IMR-90 (cell line): Measurements from ENCODE around the gene DAAM1. TPM values are rescaled to one million over a fixed set of nuclear protein-coding genes. Genes with fewer than 3 reads are reported as not detected.
A peak's percentile ranks its signal among the peaks of the same experiment; 100 is the strongest.

Experiments used
- ATAC-seq: fragments of 200-7000 bp; cut with Tn5 transposase; 2 replicates; pipeline ENCODE4 v1.9.1; 2020; ENCODE audit warnings: low read depth, mild to moderate bottlenecking, moderate library complexity
- BruUV-seq: library from RNA; stranded (reverse); fragments of 400-500 nt; replicated peaks from 2 replicates; lab custom pipeline; 2021; lab: Mats Ljungman, UMichigan
- CTCF ChIA-PET: fragments of 300-600 bp; formaldehyde crosslinking; extraction: SDS; loops from one replicate; lab custom pipeline; 2021; ENCODE audit warnings: antibody characterized with exemption; lab: Yijun Ruan, JAX
- POLR2A ChIA-PET: fragments of 300-600 bp; sonication (Branson Sonifier 250); formaldehyde crosslinking; loops from one replicate; lab custom pipeline; 2022; ENCODE audit warnings: antibody characterized with exemption; ENCODE audit not compliant: unreplicated experiment; lab: Charles Lee
- DNase-seq: peaks from one replicate; pipeline ENCODE4 v3.0.0; 2013
- H2AFZ ChIP-seq: replicated peaks from 2 replicates; pipeline ENCODE3; 2013; ENCODE audit warnings: low read length, mild to moderate bottlenecking; ENCODE audit not compliant: poor library complexity
- H2AK5ac ChIP-seq: 2 replicates; pipeline ENCODE4 v1.6.1; 2013; ENCODE audit warnings: low read depth, low read length, inconsistent platforms
- H2AK9ac ChIP-seq: replicated peaks from 2 replicates; pipeline ENCODE3; 2013; ENCODE audit warnings: mild to moderate bottlenecking, low read depth, low read length, moderate library complexity; ENCODE audit not compliant: poor library complexity
- H2BK120ac ChIP-seq: 2 replicates; pipeline ENCODE4 v1.6.1; 2013; ENCODE audit warnings: low read depth, low read length, inconsistent platforms
- H2BK15ac ChIP-seq: 3 replicates; pipeline ENCODE4 v1.6.1; 2013; ENCODE audit warnings: low read depth, low read length, inconsistent platforms
- H2BK20ac ChIP-seq: 2 replicates; pipeline ENCODE4 v1.6.1; 2013; ENCODE audit warnings: low read depth, mild to moderate bottlenecking, inconsistent platforms, low read length, moderate library complexity
- H2BK5ac ChIP-seq: 2 replicates; pipeline ENCODE4 v1.6.1; 2013; ENCODE audit warnings: mild to moderate bottlenecking, low read depth, low read length, inconsistent platforms; ENCODE audit not compliant: poor library complexity, severe bottlenecking
- H3K14ac ChIP-seq: replicated peaks from 2 replicates; pipeline ENCODE4 v1.6.1; 2013; ENCODE audit warnings: low read depth, low read length, inconsistent platforms
- H3K18ac ChIP-seq: 2 replicates; pipeline ENCODE4 v1.6.1; 2013; ENCODE audit warnings: low read depth, low read length, control low read depth
- H3K23ac ChIP-seq: 2 replicates; pipeline ENCODE4 v1.6.1; 2013; ENCODE audit warnings: low read depth, low read length, inconsistent platforms
- H3K27ac ChIP-seq: 2 replicates; pipeline ENCODE4 v1.5.1; 2013; ENCODE audit warnings: mild to moderate bottlenecking, control low read depth, low read length; ENCODE audit not compliant: insufficient read depth
- H3K27me3 ChIP-seq: 2 replicates; pipeline ENCODE4 v1.6.1; 2013; ENCODE audit warnings: low read length; ENCODE audit not compliant: control insufficient read depth, insufficient read depth
- H3K36me3 ChIP-seq: 2 replicates; pipeline ENCODE4 v1.6.1; 2013; ENCODE audit warnings: low read length, mixed read lengths; ENCODE audit not compliant: control insufficient read depth, insufficient read depth
- H3K4ac ChIP-seq: 2 replicates; pipeline ENCODE4 v1.6.1; 2013; ENCODE audit warnings: low read depth, low read length, inconsistent platforms
- H3K4me1 ChIP-seq: 2 replicates; pipeline ENCODE4 v1.6.1; 2013; ENCODE audit warnings: low read length, mixed read lengths; ENCODE audit not compliant: control insufficient read depth, insufficient read depth
- H3K4me2 ChIP-seq: 2 replicates; pipeline ENCODE4 v1.6.1; 2013; ENCODE audit warnings: low read depth, mild to moderate bottlenecking, control low read depth, low read length, moderate library complexity
- H3K4me3 ChIP-seq: 2 replicates; pipeline ENCODE4 v1.5.1; 2013; ENCODE audit warnings: low read depth, mild to moderate bottlenecking, control low read depth, low read length, moderate library complexity; ENCODE audit not compliant: insufficient read depth
- H3K56ac ChIP-seq: 2 replicates; pipeline ENCODE4 v1.6.1; 2013; ENCODE audit warnings: low read length, inconsistent platforms; ENCODE audit not compliant: insufficient read depth; ENCODE audit errors: extremely low read depth
- H3K79me1 ChIP-seq, 2 experiments: 2 replicates each; pipeline ENCODE4 v1.6.1; 2013; ENCODE audit warnings: low read length in 2 of 2, inconsistent platforms in 1 of 2, low read depth in 1 of 2
- H3K9ac ChIP-seq: 2 replicates; pipeline ENCODE4 v1.6.1; 2013; ENCODE audit warnings: low read depth, low read length, control low read depth
- H3K9me1 ChIP-seq: 2 replicates; pipeline ENCODE4 v1.6.1; 2013; ENCODE audit warnings: low read length, inconsistent platforms; ENCODE audit not compliant: insufficient read depth
- H3K9me3 ChIP-seq: 2 replicates; pipeline ENCODE4 v1.6.1; 2013; ENCODE audit warnings: low read length; ENCODE audit not compliant: control insufficient read depth, insufficient read depth
- H4K20me1 ChIP-seq: 2 replicates; pipeline ENCODE4 v1.6.1; 2013; ENCODE audit warnings: low read length, inconsistent platforms; ENCODE audit not compliant: insufficient read depth
- H4K5ac ChIP-seq: 2 replicates; pipeline ENCODE4 v1.6.1; 2013; ENCODE audit warnings: mild to moderate bottlenecking, low read depth, low read length, control low read depth
- H4K8ac ChIP-seq, 2 experiments: 2 replicates each; pipeline ENCODE4 v1.6.1; 2013; ENCODE audit warnings: low read depth in 2 of 2, low read length in 2 of 2, control low read depth in 1 of 2, inconsistent platforms in 1 of 2
- H4K91ac ChIP-seq: 2 replicates; pipeline ENCODE4 v1.6.1; 2013; ENCODE audit warnings: low read depth, low read length, inconsistent platforms; ENCODE audit not compliant: insufficient read depth
- MAFK ChIP-seq: IDR thresholded peaks from 2 replicates; pipeline ENCODE4 v1.6.1; 2012; ENCODE audit warnings: low read depth, low read length, improper control_type of control experiment
- POLR2A ChIP-seq: IDR thresholded peaks from 2 replicates; pipeline ENCODE4 v1.6.1; 2012; ENCODE audit warnings: mild to moderate bottlenecking, low read depth, low read length
- WGBS, 2 experiments: methylation state at CpG; one replicate each; pipeline versions ENCODE4 v1.1.5 to v1.1.7; 2013; ENCODE audit warnings: missing lambda C conversion rate in 2 of 2; ENCODE audit not compliant: insufficient read length in 1 of 2; ENCODE audit errors: extremely low coverage in 2 of 2; 5-methylcytosine and 5-hydroxymethylcytosine counted together
- dilution Hi-C: fragments of 300-500 bp; cut with HindIII; formaldehyde crosslinking; loops from one replicate; pipeline ENCODE4 v1.14.3; 2018; ENCODE audit warnings: low sequenced_read_pairs; ENCODE audit not compliant: unreplicated experiment
- in situ Hi-C: fragments of 300-500 bp; cut with MboI; formaldehyde crosslinking; loops from 3 replicates; pipeline ENCODE4 v1.14.3; 2019; ENCODE audit warnings: low sequenced_read_pairs, inconsistent platforms, mixed read lengths
- intact Hi-C: fragments of 100-400 bp; cut with micrococcal nuclease; formaldehyde crosslinking; loops from 2 replicates; pipeline ENCODE4 v1.10.0; 2022
- polyA plus RNA-seq, 3 experiments: library from polyadenylated mRNA; depleted of rRNA; stranded (reverse); fragments of >200 nt; gene quantifications; 2 replicates each; pipeline ENCODE4 v1.2.3, GENCODE V29; 2012; ENCODE audit warnings: low replicate concordance in 1 of 3
- total RNA-seq: library from RNA; depleted of rRNA; stranded (reverse); fragments of >200 nt; gene quantifications from 2 replicates; pipeline ENCODE4 v1.2.3, GENCODE V29; 2012

DAAM1 gene
- total and polyA plus RNA-seq, 2 of the 4 experiments (the other 2 are of a cell fraction): 4.8 to 5.4 TPM

DNA sequence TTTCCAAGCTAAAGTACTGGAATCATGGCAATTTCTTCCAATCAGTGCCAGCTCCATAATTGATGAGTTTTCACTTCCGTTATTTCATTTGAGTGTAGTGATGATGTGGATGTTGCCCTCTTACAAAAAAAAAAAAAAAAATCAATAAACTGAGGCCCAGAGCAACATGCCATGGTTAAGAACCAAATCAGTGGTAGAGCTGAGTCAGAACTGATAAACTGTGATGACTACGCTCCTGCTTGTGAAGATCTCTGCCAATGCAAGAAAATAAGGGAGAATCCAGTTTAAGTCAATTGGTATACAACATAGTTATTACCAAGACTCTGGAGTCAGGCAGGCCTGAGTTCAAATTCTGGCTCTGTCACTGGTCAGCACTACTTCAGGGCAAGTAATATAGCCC lies 174.0 kb downstream of the DAAM1 start:
- no peak overlapping the region for H3K4me2 ChIP-seq
- CTCF ChIA-PET: interaction anchor here (0.6 to 0.7 kb wide), 2 partner anchors 63 to 337 kb away, joined by 3 to 4 read pairs; no protein-coding TSS in a partner anchor

More for the DNA sequence above, 174.0 kb downstream of the DAAM1 start:
- BruUV-seq: no TSS peak
- Histone ChIP-seq H2BK120ac (no peak overlapping the region), H4K20me1 (no peaks in the 10 kb centered on the region), H3K9me1 (peaks cover 9% of the 10 kb centered on the region), H2BK20ac (peak overlapping the region; percentile 39; the same call in 1 of the 2 replicates), H2BK5ac (peak overlapping the region; percentile 56), H2AFZ (no peak overlapping the region), H3K79me1 (no peaks in the 10 kb centered on the region; a peak in 1 of 4 replicates), H4K8ac (no peak overlapping the region), H3K27me3 (no peaks in the 10 kb centered on the region), H3K23ac (no peak overlapping the region), H3K36me3 (no peaks in the 10 kb centered on the region; the same call in 1 of the 2 replicates), H3K9ac (no peak overlapping the region), H4K91ac (no peak overlapping the region), H2AK5ac (no peak overlapping the region), H2AK9ac (no peak overlapping the region), H3K14ac (no peak overlapping the region), H3K56ac (no peak overlapping the region), H2BK15ac (no peak overlapping the region), H3K9me3 (no peaks in the 10 kb centered on the region), H4K5ac (no peak overlapping the region), H3K4ac (no peak overlapping the region), H3K4me1 (peaks cover 19% of the 10 kb centered on the region), H3K4me3 (no peak overlapping the region), H3K18ac (no peak overlapping the region), H3K27ac (no peak overlapping the region)
- DNase-seq: peak; percentile 79
- TF ChIP-seq MAFK (peak; percentile 17; the same call in 1 of the 2 replicates), POLR2A (no peak)
- POLR2A ChIA-PET: no interaction called here
- in situ Hi-C loops (no loop called here), dilution Hi-C loops (no loop called here), intact Hi-C loops (no loop called here)
- no CpG with 5 or more reads among the region's 2 CpGs for WGBS, 2 experiments
- ATAC-seq: peak; percentile 58
